Activated CD8-positive, alpha-beta memory T cell treated with anti-CD3 and anti-CD28 coated beads, Interleukin-2, amount 50 U/mL, for 4 hours (primary cell): ENCODE measurements around the gene SYT9.

Experiments used
- DNase-seq: peaks from one replicate; pipeline ENCODE4 v3.0.0-alpha.2; 2020

Gene SYT9

DNA sequence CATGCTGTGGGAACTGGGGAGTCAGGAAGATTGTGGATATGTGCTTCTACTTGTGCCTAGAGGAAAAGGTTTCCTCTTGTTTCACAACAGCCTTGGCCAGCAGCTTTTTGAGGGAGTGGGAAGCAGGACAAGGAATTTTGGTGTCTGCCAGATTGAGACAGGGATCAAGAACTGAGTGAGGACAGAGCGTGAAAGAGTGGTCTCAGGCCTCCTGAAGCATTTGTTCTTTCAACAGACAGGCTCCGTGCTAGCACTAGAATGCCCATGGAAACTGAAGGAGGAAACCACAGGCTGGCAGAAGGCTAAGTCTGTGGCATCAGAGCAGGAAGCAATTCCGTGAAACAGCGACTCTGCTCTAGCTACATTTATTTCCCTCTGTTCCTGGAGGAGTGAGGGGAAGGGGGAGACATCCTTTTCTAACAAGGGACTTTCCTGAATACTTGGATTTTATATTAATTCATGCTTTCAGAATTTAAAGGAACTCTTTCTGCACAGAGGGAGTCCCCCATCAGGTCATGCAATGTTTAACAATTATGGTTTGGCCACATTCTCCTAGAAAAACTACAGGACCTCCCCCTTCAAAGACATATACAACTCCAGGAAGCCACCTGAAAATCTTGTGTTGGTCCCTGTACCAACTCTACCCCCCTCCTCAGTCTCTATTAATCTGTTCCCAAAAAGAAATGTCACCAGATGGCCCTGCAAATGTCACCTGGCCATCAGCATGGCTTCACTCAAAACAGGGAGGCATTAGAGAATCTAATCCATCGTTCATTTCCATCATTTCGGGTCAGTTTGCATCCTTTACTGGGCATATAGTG lies 96.1 kb downstream of the SYT9 start:
- DNase-seq = no peak

DNA sequence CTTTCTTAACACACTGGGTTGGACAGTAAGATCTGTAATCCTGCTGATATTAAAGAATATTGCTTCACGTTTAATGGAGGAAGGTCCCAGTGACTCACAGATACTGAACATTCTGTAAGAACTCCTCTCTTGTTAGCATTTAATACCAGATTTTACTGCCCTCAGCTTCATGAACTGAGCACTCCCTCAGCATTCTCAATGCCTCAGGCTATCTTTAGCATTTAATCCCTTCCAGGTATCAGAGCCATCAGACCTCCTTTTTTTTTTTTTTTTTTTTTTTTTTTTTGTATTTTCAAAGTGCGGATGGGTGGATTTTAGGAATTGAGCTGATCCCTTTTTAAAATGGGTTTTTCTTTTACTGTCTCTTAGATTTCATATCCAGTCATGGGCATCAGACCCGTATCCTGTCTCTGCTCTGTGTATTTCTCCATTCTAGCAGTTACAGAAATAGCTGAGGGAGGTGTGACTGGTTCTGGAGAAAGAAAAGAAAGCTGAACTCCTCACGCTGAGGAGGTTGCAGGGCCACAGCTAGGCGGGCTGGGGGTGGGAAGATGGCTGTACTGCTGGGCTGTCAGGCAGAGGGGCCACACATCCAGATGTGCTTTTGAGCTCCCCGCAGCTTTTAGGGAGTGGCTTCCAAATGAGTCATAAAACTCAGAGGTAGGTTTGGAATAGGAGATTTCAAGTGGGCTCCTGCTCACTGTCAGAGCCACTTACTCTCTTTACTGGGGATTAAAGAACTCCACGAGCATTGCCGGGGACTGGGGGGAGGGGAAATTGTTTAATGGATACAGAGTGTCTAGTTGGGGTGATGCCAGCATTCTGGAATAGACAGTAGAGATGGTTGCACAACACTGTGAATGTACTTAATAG lies 97.0 kb downstream of the SYT9 start:
- no peak for DNase-seq

DNA sequence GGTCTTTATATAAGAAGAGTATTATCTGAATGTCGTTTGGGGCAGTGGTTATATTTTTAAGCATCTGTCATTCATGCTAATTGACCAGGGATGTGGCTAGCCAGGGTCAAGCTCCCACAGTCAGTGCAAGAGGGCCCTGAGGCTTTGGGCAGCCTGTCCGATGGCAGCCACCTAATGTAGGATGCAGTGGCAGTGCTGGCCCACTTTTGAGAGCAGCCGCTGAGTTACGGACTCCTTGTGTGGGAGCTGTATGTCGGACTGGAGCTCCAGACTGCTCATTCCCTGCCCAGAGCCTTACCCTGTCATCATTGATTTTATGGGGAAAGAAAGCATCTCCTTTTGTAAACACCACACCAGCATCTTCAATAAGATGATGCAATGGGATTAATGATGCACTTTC lies 99.5 kb downstream of the SYT9 start:
- DNase-seq = no peak

DNA sequence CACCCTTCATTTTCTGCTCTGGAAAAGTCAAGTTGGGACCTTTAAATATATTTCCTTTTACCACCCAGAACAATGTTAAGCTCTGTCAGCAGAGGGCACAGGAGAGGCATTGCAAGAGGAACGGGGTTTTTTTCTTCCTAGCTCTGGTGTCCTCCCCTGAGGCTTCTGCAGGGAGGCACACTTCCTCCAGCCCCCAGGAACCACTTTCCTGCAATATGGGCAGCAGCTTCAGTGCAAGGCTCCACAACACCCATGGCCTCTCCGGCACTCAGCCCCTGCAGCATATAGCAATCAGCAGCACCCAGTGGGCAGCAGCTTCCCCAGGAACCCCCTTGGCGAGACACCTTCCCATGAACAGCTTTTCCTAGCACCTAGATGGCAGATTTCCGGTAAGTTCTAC lies 101.4 kb downstream of the SYT9 start:
- no peak for DNase-seq

DNA sequence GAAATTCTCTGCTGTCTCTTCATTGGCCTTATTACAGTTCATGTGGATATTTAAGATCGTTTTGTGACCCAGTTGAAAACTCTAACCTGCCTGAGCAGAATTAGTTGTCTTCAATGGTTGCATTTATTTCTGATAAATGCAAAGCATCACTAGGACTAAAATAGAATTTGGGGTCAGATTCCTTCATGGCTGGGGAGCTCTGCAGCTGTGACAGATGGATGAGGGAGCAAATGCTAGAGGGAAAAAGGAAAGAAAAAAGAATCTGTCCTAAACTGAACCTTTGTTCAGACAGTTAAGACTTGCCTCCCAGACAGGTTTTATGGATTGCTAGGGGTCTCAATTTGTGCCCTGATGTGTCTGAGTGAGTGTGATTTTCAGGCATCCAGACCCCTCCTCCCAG lies 113.0 kb downstream of the SYT9 start:
- no peak for DNase-seq

DNA sequence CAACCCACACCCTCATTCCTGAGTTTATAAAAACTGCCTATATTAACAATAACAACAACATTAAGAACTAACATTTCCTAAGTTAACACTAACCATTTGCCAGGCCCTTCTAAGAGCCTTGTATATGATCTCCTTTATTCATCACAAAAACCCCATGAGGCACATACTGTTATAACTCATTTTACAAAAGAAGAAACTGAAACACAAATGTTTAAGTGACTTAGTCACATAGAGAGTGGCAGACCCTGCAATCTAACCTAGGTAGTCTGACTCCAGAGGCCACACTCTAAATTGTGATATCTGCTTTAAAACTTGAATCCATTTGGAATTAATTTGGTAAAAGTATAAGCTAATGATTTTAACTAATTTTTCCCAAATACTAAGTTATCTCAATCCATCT lies 116.1 kb downstream of the SYT9 start:
- DNase-seq = no peak

- DNase-seq = no peak
Observed at GRCh38 chr11:7376386-7376785, 124.7 kb downstream of the SYT9 start.

- DNase-seq = no peak
Observed at GRCh38 chr11:7381937-7382336, 130.2 kb downstream of the SYT9 start.

GRCh38 chr11:7383406-7383805 lies 131.7 kb downstream of the SYT9 start:
- no peak for DNase-seq

- no peak for DNase-seq
Observed at GRCh38 chr11:7384691-7385090, 133.0 kb downstream of the SYT9 start.

GRCh38 chr11:7385532-7385931 lies 133.8 kb downstream of the SYT9 start:
- DNase-seq = no peak

GRCh38 chr11:7413961-7414915 lies 162.5 kb downstream of the SYT9 start:
- no peak for DNase-seq

DNA sequence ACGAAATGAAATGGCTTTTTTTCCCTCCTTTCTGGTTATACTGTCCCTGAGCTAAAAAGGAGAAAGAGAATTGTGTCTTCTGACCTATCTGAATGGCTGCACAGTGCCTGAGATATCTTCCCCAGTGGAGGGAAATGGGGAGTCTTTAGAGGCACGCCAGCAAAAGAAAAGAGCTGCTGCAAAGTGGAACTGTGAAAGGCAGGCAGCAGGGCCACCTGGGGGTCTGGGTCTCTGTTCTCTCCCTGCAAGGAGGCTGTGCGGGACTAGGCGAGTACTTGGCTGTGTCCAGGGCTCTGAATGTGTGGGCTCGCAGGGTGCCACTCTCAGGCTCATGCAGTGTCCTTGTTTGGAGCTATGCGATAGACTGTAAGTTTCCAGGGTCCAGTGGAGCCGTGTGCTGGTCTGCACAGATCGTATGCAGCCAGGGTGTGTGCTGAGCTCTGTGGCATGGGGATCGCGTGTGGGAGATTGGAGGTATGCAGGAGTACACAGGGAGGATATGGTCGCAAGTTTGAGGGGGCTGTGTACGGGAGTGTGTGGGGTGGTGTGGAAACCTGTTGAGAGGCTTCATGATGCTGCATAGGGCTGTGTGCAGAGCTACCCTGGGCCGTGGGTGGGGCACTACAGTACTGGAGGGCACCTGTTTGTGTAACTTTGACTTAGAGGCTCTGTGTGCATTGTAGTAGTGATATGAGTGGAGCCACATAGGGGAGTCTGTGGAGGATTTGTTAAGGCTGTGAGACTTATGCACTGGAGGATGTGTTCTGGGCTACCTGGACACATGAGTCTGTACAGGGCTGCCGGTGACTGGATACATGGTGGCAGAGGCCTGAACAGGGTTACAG lies 163.5 kb downstream of the SYT9 start:
- DNase-seq = no peak

- DNase-seq = no peak
Observed at GRCh38 chr11:7416080-7416479, 164.4 kb downstream of the SYT9 start.

DNA sequence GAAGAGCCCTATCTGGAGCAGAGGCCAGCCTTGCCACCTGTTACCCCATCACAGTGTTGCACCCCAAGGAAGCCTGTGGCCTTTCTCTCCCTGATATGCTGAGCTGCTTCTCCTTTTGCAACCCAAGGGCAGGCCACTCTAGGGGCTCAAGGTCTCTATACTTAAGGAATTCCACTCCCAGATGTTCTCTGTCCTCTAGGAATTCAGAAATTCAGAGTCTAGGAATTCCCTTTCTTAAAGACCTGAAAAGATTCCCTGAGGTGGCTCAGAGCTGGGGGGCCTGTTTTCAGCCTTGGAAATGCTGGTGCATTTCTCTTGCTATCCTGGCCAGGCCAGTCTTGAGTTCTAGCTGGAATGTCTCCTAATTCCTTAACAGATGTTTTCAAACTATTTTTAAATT lies 165.6 kb downstream of the SYT9 start:
- DNase-seq = no peak

- DNase-seq = no peak
Observed at GRCh38 chr11:7418061-7418460, 166.4 kb downstream of the SYT9 start.

DNA sequence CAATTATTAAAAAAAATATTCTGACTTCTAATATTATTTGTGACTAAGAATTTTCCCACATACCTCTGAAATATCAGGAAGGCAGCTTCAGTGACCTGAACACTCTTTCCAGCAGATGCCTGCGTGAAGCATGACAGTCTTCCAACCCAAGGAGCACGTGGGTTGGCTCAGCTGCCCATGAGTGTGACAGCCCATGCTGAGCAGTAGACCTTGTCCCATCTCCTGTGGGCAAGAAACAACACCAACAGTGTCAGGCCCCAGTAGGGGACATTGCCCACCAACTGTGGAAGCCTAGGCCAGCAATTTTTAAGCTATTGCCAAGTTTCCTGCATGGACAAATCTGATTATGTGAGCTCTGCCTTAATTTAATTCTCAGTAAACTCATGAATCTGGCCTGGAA lies 167.2 kb downstream of the SYT9 start:
- no peak for DNase-seq

GRCh38 chr11:7421136-7421535 lies 169.4 kb downstream of the SYT9 start:
- DNase-seq = no peak

GRCh38 chr11:7422544-7423331 lies 171.0 kb downstream of the SYT9 start:
- no peak for DNase-seq

DNA sequence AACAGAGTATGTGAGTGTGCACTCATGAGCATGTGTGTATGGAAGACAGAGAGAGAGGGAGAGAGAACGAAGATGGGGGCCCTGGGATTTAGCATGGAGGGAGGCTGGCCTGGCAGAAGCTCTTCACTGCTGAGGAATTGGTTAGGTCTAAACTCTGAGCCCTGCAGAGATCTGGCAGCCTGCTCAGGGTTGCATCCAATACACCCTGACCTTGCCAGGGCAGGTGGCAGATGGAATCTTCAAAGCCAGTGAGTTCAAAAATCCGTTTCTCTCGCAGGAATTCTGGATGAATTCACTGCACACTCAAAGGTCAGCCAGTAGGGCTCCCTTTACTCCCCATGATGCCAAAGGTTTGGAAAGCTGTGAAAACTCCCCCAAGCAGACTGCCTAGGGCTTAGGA lies 172.2 kb downstream of the SYT9 start:
- no peak for DNase-seq

- no peak for DNase-seq
Observed at GRCh38 chr11:7427733-7428132, 176.0 kb downstream of the SYT9 start.
